ENCODE measurements around the gene VEGFC.

VEGFC gene

DNA sequence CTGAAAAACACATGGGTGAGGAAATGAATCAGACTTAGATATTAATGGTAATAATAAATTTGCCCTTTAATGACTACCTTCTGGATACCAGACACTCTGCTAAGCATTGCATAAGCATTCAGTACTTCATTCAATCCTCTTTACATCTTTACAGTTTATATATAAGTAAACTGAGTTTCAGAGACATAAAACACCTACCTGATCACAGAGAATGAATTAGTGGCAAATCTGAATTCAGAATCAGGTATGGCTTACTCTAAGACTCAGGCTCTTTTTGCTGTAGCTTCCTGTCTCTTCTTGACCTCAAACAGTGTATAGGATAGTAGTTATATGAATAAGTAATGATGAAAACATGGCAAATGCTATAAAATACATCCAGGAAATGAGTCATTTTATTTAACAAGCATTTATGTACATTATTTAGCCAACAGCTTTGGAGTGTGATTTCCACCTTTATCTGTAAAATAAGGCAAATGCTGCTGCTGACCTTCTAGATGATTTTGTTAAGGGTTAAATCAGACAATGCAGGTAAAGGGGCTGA is 83.9 kb downstream of the VEGFC start:
- no peak for DNase-seq (ENCODE audit: low read depth in 1 of 2, low spot score in 1 of 2)
- no peak overlapping the region for H3K4me3 ChIP-seq (replicated peaks; ENCODE audit: insufficient read depth, low read length)
- no peaks in the 10 kb centered on the region for H3K27me3 ChIP-seq (ENCODE audit: insufficient read depth, poor library complexity, severe bottlenecking)
- no peak overlapping the region for H3K27ac ChIP-seq (replicated peaks)
- TF ChIP-seq POLR2AphosphoS5 (IDR thresholded peaks at IDR 0.05; ENCODE audit: low read depth) (no peak), GABPA (IDR thresholded peaks at IDR 0.05; ENCODE audit: low read depth) (no peak)
- TF ChIP-seq, protein P1, sequence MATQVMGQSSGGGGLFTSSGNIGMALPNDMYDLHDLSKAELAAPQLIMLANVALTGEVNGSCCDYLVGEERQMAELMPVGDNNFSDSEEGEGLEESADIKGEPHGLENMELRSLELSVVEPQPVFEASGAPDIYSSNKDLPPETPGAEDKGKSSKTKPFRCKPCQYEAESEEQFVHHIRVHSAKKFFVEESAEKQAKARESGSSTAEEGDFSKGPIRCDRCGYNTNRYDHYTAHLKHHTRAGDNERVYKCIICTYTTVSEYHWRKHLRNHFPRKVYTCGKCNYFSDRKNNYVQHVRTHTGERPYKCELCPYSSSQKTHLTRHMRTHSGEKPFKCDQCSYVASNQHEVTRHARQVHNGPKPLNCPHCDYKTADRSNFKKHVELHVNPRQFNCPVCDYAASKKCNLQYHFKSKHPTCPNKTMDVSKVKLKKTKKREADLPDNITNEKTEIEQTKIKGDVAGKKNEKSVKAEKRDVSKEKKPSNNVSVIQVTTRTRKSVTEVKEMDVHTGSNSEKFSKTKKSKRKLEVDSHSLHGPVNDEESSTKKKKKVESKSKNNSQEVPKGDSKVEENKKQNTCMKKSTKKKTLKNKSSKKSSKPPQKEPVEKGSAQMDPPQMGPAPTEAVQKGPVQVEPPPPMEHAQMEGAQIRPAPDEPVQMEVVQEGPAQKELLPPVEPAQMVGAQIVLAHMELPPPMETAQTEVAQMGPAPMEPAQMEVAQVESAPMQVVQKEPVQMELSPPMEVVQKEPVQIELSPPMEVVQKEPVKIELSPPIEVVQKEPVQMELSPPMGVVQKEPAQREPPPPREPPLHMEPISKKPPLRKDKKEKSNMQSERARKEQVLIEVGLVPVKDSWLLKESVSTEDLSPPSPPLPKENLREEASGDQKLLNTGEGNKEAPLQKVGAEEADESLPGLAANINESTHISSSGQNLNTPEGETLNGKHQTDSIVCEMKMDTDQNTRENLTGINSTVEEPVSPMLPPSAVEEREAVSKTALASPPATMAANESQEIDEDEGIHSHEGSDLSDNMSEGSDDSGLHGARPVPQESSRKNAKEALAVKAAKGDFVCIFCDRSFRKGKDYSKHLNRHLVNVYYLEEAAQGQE (IDR thresholded peaks at IDR 0.05; ENCODE audit: insufficient replicate concordance, low read depth), result no peak

DNA sequence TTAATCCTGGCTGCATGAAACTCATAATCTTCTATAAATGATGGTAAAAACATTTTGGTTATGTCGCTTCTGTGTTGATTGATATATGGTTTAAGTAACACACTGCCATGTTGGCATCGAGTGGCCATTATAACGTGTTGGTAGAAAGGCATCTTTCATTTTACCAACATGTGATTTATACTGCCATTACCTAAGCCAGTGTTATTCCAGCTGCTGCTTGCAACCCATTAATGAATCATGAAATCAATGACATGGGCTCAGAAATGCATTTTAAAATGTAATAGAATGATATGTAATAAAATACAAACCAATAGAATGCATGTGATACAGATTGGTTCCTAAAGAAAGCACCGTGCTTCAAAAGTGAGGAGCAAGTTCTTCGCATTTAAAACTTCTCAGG is 102.0 kb downstream of the VEGFC start:
- Histone ChIP-seq H3K4me3 (replicated peaks; ENCODE audit: insufficient read depth, low read length) (no peak overlapping the region), H3K27ac (replicated peaks) (no peak overlapping the region), H3K27me3 (ENCODE audit: insufficient read depth, poor library complexity, severe bottlenecking) (no peaks in the 10 kb centered on the region)
- TF ChIP-seq GABPA (IDR thresholded peaks at IDR 0.05; ENCODE audit: low read depth) (no peak), POLR2AphosphoS5 (IDR thresholded peaks at IDR 0.05; ENCODE audit: low read depth) (no peak), SPI1 (IDR thresholded peaks at IDR 0.05; ENCODE audit: borderline replicate concordance, low read depth) (no peak)
- TF ChIP-seq, protein P2, sequence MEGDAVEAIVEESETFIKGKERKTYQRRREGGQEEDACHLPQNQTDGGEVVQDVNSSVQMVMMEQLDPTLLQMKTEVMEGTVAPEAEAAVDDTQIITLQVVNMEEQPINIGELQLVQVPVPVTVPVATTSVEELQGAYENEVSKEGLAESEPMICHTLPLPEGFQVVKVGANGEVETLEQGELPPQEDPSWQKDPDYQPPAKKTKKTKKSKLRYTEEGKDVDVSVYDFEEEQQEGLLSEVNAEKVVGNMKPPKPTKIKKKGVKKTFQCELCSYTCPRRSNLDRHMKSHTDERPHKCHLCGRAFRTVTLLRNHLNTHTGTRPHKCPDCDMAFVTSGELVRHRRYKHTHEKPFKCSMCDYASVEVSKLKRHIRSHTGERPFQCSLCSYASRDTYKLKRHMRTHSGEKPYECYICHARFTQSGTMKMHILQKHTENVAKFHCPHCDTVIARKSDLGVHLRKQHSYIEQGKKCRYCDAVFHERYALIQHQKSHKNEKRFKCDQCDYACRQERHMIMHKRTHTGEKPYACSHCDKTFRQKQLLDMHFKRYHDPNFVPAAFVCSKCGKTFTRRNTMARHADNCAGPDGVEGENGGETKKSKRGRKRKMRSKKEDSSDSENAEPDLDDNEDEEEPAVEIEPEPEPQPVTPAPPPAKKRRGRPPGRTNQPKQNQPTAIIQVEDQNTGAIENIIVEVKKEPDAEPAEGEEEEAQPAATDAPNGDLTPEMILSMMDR (IDR thresholded peaks at IDR 0.05; ENCODE audit: insufficient read depth, low read length), result no peak
- TF ChIP-seq, protein P1 (IDR thresholded peaks at IDR 0.05; ENCODE audit: insufficient replicate concordance, low read depth), result no peak
- no peak for DNase-seq (ENCODE audit: low read depth in 1 of 2, low spot score in 1 of 2)

DNA sequence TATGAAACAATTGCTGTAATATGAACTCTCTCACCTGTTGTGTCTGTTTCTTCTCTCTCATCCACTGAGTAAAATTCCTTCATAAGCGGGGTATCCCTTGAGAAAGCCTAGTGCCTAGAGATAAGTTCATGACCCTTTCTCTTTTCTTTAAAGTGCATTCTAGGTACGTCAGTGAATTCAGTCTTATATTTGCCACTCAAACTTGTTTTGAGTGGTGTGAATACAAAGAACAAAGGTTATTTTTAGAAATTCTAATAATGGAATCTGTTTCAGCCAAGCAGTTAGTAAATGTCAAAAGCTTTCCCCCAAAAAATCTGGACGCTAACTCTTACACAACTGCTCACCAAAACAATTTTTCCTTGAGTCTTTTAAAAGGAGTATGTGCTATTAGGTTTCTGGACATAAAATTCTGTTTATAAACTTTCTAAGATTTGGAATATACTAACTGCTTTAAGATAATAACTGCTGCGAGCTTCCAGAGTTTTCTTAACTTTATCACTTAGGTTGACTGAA is 112.0 kb downstream of the VEGFC start:
- DNase-seq (ENCODE audit: low read depth in 1 of 2, low spot score in 1 of 2), result no peak
- no peak for TF ChIP-seq GABPA (IDR thresholded peaks at IDR 0.05; ENCODE audit: low read depth)
- TF ChIP-seq SPI1 (IDR thresholded peaks at IDR 0.05; ENCODE audit: borderline replicate concordance, low read depth), result no peak
- TF ChIP-seq, protein P2 (IDR thresholded peaks at IDR 0.05; ENCODE audit: insufficient read depth, low read length), result no peak
- no peak overlapping the region for H3K4me3 ChIP-seq (replicated peaks; ENCODE audit: insufficient read depth, low read length)
- H3K27ac ChIP-seq (replicated peaks), result no peak overlapping the region
- H3K27me3 ChIP-seq (ENCODE audit: insufficient read depth, poor library complexity, severe bottlenecking), result no peaks in the 10 kb centered on the region

DNA sequence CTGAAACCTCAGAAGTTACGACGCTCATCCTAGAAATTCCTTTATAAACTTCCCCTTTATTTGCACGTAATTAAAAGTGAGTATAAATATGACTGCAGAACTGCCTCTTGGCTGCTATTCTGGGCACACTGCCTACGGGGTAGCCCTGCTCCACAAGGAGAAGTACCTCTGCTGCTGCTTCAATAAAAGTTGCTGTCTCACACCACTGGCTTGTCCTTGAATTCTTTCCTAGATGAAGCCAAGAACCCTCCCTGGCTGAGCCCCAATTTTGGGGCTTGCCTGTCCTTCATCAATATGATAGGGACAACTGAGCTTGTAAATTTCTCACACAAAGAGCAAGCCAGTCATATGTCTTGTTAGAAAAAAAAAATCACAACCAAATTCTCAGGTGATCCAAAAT is 115.8 kb downstream of the VEGFC start:
- no peak for DNase-seq (ENCODE audit: low read depth in 1 of 2, low spot score in 1 of 2)
- Histone ChIP-seq H3K4me3 (replicated peaks; ENCODE audit: insufficient read depth, low read length) (no peak overlapping the region), H3K27ac (replicated peaks) (no peak overlapping the region), H3K27me3 (ENCODE audit: insufficient read depth, poor library complexity, severe bottlenecking) (no peaks in the 10 kb centered on the region)
- TF ChIP-seq, protein P1 (IDR thresholded peaks at IDR 0.05; ENCODE audit: insufficient replicate concordance, low read depth), result no peak
- no peak for TF ChIP-seq SPI1 (IDR thresholded peaks at IDR 0.05; ENCODE audit: borderline replicate concordance, low read depth)
- no peak for TF ChIP-seq POLR2AphosphoS5 (IDR thresholded peaks at IDR 0.05; ENCODE audit: low read depth)
- no peak for TF ChIP-seq GABPA (IDR thresholded peaks at IDR 0.05; ENCODE audit: low read depth)
- TF ChIP-seq, protein P2 (IDR thresholded peaks at IDR 0.05; ENCODE audit: insufficient read depth, low read length), result no peak
